GM18858 (cell line): Measurements from ENCODE around the gene ATF6.

Source experiments
- ATAC-seq: cut with Tn5 transposase; IDR thresholded peaks from one replicate; pipeline ENCODE4 v1.9.1; 2021; ENCODE audit not compliant: unreplicated experiment

ATF6 gene

GRCh38 chr1:161994175-161994668 is 228.1 kb downstream of the ATF6 start:
- ATAC-seq = no peak

- no peak for ATAC-seq
Measured at GRCh38 chr1:161997152-161997551, 231.0 kb downstream of the ATF6 start.

GRCh38 chr1:161998811-161999210 is 232.7 kb downstream of the ATF6 start:
- ATAC-seq = no peak

- ATAC-seq = no peak
Measured at GRCh38 chr1:161999301-162000052, 233.4 kb downstream of the ATF6 start.

- ATAC-seq = no peak
Measured at GRCh38 chr1:162000053-162000420, 233.9 kb downstream of the ATF6 start.

GRCh38 chr1:162003061-162003829 is 237.1 kb downstream of the ATF6 start:
- ATAC-seq = no peak

GRCh38 chr1:162003830-162004215 is 237.7 kb downstream of the ATF6 start:
- ATAC-seq = no peak

- no peak for ATAC-seq
Measured at GRCh38 chr1:162004441-162004950, 238.4 kb downstream of the ATF6 start.

GRCh38 chr1:162006081-162006480 is 240.0 kb downstream of the ATF6 start:
- ATAC-seq = no peak

GRCh38 chr1:162007466-162007865 is 241.3 kb downstream of the ATF6 start:
- ATAC-seq = no peak

- no peak for ATAC-seq
Measured at GRCh38 chr1:162008799-162009198, 242.7 kb downstream of the ATF6 start.

- ATAC-seq = no peak
Measured at GRCh38 chr1:162009501-162010174, 243.5 kb downstream of the ATF6 start.

- no peak for ATAC-seq
Measured at GRCh38 chr1:162010175-162010506, 244.0 kb downstream of the ATF6 start.

GRCh38 chr1:162011337-162012012 is 245.4 kb downstream of the ATF6 start:
- ATAC-seq = no peak

- ATAC-seq = no peak
Measured at GRCh38 chr1:162013289-162013688, 247.2 kb downstream of the ATF6 start.
